Muscle of arm (tissue), 12 donors: ENCODE results near the gene TNS1. TPM values are rescaled to one million over a fixed set of nuclear protein-coding genes. Genes with fewer than 3 reads are reported as not detected.

ENCODE experiments used
- DNase-seq: peaks from one replicate; pipeline ENCODE4 v3.0.0-alpha.2; 2013
- polyA plus RNA-seq, 12 donors: library from polyadenylated mRNA; unstranded; fragments of 120-200 nt; gene quantifications; one replicate each; pipeline ENCODE4 v1.2.1, GENCODE V29; 2013; ENCODE audit not compliant: insufficient read length in 12 of 12

TNS1 gene
- polyA plus RNA-seq, 12 donors = 88.6 to 146 (median 122) TPM

DNA sequence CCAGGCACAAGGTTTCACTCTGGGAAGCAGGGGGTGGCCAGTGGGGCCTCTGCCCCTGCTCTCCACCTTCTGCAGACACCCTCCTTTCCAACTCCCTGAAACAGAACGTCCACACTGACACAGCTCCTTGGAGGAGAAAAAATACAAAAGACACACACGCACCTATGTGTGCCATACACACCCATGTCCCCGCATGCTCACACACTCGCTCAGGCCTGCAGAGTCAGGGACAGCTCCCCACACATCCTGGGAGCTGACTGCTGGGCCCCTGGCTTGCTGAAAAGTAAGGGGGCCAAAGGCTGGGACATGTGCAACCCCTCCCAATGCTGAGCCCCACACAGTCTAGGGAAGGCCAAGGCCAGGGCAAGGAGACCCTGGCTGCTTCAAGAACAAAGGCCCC lies 200.5 kb downstream of the TNS1 start:
- DNase-seq = no peak

DNA sequence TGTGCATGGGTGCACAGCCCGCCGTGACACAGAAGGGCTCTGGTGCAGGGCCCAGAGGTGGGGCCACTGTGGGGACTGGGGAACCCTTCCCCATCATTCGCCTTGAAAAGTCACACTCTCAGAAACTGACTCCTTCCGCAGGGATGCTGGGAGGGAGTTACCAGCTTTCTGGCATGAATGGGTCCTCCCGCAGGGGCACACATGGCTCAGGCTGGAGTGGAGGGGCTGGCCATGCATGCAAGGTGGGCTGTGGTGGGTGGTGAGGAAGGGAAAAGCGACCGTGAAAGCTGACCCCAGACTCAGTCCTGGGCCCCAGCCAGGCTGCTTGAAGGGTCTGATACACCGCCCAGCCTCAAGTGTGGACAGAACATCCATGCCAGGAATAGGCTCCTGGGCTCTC lies 201.1 kb downstream of the TNS1 start:
- DNase-seq = no peak

DNA sequence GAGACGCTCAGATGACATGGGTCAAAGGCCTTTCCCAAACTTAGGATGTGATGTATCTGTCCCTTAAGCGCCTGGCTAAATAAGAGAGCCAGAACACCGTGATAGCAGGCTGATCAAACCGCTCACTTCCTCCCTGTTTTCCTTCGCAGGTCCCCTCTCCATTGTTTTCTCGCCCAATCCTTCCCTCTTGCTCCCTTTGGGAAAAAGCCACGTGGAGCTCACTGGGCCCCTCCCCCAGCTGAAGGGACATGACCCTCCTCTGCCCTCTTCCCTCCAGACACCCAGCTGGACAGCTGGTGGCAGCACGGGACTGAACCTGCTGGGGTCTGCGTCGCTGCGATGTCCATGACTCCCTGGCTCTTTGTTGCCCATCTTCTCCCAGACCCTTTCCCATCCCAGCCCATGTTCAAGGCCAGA lies 201.7 kb downstream of the TNS1 start:
- no peak for DNase-seq

DNA sequence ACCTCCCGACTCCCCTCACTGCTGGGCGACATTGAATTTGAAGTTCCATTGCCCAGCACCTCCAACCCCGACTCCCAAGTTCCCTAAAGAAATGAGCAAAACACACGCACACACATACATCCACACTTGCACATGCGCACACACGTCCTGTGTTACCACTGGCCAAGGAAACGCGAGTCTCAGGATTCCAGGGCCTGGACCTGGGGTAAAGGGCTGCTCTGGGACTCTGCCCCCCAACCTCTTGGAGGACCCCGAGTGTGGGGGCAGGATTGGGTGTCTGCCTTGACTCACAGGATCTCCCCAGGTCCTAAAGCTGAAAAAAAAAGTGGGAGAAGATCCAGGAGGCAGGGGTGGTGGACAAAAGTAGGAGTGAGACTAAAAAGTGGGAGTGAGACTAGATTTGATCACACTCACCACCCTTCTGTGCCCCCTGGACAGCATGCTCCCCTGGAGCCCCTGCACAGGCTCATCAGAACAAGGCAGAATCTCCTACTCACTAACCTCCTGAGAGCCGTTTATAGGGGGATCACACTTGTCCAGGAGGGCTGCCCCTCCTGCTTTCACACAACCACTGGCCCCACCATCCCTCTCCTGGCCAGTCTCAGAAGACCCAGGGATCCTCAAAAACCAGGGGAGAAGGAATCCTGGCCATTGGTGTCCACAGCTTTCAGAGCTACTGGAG lies 202.2 kb downstream of the TNS1 start:
- DNase-seq = no peak

DNA sequence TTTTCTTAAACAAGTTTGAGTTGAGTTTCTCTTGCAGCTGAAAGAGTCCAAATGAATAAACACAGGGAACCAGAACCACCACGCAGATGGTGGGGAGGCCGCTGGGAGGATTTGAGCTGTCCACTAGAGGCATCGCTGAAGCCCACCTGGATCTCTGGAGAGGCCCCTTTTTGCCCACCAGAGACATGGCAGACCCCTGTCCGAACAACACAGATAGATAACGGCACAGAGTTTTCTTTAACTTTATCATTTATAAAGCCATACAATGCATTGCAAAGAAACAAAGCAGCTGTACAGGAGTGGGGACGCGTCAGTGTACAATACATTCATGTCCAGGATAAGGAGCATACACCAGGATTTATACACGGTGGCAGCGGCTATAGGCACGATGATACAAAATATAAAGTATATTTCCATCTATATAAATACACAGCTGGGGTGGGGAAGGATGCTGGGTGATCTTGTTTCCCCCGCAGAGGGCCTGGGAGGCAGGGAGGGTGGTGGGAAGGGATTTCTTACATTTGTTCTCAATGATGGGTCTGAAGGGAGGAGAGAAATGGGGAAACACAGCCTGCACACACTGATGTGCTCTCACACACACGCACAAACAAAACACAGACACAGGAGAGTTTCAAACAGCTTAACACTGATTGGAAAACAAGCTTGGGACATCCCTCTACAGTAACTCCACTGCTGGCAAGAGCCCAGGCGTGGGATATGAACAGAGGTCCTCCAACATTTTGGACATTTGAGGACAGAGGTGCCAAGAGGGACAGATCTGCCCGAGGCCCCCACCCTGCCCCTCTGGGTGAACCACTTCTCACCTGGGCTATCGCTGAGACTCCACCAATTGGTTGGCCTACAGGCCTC lies 203.0 kb downstream of the TNS1 start:
- DNase-seq = no peak

DNA sequence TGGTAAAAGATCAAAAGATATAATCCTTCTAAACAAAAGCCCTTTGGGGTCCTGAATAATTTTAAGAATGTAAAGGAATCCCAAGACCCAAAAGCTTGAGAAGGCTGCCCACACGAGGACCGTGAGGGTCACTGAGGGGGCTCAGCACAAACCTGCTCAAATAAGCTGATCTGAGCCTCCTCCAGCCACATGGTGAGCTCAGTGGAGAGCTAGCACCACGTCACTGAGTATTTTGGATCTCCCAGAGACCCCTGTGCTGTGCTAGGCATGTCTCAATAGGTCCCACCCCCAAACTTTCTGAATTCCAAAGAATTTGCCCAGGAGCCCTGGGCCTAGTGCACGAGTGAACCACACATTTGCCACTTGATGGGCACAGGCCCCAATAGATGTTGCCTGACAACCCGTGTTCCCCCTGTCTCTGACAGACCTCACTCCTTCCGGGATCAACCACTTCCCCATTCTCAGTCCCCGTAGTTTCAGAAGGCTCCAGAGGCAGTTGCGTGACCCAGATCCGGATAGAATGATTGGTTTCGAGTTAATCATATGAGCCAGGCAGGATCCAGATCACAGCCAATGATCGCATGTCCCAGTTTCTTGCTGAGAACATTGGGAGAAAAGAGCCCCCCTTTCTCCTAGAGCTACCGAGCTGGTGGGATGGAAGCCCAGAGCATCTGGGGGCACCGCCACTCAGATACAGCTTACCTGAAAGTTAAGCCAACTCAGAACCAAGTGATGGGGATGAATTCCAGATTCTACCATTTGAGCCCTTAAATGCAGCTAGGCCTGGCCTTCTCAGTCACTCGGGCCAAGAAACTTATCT lies 203.8 kb downstream of the TNS1 start:
- DNase-seq = no peak

DNA sequence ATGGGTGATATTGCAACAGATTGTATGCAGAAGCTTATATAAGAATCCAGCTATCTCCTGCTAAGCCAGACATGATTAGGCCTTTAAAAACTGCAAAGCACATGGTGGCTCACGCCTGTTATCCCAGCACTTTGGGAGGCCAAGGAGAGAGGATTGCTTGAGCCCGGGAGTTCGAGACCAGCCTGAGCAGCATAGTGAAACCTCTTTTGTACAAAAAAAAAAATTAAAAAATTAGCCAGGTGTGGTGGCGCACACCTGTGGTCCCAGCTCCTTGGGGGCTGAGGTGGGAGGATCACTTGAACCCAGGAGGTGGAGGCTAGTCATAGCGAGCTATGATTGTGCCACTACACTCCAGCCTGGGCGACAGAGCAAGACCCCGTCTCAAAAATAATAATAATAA lies 204.6 kb downstream of the TNS1 start:
- DNase-seq = no peak

DNA sequence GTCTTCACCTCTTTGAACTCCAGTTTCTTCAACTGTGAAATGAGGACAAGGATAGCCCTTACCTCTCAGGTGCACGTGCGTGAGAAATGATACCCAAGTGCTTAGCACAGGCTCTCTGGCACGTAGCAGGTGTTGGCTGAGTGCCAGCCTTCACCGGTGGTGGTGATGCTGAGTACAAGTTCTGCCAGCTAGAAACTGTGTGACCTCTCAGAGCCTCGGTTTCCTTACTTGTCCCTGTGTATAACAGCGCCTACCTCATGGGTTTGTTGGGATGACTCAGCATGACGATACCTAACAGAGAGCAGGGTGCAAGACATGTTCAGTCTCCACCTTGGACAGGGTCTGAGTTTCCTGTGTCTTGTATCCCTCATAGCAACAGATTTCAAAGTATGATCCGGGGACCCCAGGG lies 205.1 kb downstream of the TNS1 start:
- no peak for DNase-seq

DNA sequence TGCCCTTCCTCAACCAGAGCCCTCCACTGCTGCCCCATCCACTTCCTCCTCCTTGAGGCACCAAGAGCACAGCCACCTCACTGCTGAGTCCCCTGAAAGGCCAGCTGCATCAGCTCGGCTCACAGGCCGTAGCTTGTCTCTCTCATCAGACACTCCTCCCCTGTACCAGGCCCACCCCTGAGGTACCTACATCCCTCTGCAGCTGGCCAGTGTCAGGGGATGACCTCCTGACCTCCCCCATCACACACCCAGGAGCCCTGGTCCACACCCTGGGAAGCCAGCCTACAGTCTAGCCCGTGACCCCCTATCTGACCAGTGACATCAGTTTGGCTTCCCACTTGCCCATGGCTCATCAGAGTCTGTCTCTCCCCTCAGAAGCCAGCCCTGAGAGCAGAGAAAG lies 205.6 kb downstream of the TNS1 start:
- DNase-seq = no peak

DNA sequence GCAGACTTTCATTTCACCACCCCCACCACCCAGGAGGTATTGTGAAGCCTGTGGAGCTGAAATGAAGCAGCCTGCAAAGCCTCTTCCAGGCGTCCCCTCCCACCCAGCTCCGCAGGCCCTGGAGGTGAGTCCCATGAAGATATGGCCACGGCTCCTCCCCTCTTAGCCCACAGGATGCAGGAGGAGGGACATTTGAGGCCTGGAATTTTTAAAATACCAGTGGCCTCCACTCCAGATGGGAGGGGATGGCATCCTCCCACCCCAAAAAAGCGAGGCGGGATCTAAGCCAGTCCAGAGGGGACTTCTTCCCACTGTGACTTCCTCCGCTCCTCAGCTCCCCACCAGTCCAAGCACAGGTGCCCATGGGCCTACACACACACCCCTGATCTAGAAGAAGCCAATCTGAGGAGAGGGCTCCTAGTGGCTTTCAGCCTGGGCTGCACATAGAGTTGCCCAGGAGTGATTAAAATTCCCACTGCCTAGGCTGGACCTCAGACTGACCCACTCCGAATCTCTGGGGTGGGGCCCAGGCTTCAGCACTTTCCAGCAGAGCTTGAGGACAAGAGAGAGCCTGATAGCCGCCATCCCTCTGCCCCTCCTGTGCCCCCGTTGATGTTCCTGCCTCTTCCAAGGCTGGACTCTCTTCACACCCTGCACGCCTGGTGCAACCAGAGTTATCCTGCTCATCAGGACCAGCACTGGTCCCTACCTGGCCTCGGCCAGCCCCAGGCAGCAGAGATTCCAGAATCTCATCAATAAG lies 206.9 kb downstream of the TNS1 start:
- no peak for DNase-seq

DNA sequence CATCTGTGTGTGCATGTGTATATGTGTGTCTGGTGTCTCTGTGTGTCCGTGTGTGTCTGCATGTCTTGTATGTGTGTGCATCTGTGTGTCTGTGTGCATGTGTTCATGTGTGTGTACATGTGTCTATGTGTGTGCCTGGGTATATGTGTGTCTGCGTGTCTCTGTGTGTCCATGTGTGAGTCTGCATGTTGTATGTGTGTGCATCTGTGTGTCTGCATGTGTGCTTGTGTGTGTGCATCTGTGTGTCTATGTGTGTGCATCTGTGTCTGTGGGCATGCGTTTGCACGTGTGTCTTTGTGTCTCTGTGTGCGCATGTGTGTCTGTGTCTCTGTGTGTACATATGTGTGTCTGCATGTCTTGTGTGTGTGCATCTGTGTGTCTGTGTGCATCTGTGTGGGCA lies 207.7 kb downstream of the TNS1 start:
- no peak for DNase-seq

DNA sequence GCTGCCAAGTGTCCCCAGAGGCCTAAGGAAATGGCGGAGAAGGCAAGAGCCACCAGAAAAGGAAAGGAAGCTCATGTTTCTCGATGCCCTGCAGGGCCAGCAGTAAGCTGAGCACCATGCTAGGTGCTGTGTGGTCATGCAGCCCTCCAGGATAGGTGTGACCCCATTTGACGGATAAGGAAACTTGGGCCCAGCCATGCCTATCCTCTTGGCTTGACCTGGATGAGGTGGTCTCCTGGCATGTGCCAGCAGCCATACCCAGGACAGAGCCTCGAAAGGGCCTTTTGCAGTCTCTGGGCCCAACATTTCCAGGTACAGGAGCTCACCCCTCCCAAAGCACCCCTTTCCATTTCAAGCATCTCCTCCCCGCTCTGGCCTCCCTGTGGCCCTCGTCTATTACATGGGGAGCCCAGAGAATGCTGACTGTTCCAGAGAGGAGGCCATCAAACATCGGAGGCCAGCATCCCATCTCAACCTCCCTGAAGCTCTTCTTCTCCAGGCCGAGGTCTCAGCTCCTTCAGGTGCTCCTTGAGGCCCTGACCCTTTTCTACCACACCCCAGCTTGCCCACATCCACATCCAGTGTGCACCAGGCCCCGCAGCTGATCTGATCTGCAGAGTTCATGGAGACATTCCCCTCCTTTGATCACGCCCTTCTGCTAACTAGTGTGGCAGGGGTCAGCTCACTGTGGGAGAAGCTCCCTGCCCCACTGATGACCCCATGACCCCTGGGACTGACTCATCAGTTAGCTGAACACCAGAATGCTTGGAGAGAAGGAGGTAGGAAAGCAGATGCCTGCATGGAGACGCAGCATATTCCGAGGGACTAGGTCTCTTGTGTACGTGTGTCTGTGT lies 208.4 kb downstream of the TNS1 start:
- no peak for DNase-seq

DNA sequence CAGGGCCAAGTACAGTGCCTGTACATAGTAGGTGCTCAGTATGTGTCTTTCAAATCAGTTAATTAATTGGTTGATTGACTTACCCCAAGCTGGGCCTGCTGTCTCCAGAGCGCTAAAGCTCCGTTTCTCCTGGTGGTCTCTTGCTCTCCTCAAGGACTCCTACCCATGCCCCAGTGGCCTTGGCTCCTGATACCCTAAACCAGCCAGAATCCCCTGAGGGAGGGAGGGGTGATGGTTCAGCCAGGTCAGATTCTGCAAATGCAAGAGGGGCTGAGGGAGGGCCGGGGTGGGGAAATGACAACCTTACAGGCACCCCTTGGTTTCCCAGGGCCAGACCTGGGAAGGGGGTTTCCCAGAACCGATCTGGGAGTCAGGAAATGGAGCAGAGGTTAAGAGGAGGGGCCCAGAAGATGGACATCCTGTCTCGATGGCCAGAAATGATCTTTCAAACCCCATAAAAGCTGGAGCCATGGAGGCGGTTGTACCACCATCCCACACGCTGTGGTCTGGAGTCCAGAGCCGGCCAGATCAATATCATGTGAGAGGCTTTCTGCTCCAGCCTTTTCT lies 209.1 kb downstream of the TNS1 start:
- DNase-seq = no peak

DNA sequence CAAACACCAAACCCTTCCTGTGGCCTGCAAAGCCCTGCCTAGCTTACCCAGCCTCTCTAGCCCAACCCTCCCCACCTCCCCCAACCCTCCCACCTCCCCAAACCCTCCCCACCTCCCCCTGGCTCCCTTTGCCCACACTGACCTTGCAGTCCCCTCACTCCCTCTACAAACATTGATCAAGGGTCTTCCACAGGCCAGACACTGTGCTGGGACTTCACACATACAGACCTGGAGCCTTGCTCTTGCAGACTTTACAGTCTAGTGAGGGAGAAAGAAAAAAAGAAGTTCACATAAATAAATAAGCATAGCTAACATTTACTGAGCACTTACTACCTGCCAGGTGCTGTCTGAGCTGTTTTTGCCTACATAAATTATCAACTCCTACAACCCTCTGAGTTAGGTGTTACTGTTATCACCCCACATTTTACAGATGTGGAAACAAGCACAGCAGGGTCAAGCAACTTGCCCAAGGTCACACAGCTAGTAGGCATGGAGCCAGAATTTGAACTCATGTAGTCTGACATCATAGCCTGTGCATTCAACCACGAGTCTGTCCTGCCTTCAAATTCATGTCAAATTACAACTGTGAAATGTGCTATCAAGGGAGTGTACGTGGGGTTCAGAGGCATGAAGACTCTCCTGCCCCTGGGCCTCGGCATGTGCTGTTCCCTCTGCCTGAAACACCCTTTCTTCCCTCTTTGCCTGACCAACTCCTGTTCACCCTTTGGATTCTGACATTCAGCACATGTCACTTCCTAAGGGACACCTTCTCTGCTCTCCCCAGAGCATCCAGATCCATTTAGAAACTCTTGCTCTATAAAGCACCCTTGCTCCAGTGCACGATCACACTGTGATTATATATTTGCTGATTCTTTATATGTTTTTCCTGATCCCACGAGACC lies 209.9 kb downstream of the TNS1 start:
- DNase-seq = no peak

DNA sequence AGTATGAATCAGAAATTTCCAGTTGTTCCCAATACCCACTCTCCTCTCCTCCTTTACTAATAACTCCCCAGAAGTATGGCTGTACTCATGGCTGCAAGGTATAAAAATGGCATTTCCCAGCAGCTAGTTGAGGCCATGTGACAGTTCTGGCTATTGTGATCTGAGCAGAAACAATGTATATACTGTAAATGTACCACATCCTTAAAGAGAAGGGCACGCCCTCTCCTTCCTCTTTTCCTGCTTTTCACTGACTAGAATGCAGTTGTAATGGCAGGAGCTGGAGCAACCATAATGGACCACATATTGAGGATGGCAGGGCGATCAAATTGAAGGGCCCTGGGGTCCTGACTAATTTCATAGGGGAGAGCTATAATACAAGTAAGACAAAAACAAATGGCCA lies 211.2 kb downstream of the TNS1 start:
- DNase-seq = no peak

DNA sequence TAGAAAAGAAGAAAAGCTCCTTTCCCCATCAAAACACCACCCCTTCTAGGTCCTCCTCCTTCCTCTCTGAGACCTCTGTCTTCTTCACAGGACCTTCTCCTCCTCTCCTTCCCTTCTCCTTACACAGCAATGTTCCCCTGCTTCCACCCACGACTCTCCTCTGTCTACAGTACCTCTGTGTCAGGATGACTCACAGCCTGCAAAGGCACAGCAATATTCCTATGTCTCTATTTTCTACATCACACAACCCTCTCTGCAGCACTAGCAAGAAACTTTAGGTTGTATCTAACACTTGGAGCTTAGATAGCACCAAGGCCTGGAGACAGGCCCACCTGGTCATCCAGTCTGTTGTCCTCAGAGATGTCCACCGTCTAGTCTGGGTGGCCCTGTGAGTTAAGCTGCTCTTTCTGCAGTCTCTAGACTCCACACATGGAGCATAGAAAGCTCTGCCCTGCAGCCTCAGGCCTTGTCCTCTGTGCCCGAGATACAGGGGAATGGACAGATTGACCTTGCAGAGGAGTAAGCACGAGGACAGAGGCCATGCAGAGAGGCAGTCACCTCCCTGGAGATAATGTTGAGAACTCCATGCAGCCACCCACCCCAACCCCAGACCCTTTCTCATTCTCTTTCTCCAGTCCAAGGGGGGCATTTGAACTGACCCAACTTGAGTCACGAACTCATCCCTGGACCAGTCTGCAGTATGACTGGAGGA lies 212.0 kb downstream of the TNS1 start:
- no peak for DNase-seq

DNA sequence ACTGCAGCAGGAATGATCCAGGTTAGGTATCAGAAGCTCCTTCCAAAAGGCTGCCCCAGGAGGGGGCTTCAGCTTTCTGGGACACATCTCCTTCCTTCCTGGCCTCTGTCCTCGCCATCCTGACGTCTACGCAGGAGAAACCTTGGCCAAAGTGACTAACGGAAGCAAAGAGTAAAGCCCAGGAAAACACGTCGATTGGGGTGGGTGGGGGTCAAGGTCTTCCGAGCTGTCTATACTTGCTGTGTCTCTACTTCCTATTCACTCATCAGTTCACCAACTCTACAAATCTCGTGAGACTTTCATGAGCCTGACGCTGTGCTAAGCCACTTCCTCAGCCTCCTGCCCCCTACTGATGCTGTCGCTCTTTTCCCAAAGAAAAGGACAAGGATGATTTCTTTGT lies 212.6 kb downstream of the TNS1 start:
- DNase-seq = no peak

DNA sequence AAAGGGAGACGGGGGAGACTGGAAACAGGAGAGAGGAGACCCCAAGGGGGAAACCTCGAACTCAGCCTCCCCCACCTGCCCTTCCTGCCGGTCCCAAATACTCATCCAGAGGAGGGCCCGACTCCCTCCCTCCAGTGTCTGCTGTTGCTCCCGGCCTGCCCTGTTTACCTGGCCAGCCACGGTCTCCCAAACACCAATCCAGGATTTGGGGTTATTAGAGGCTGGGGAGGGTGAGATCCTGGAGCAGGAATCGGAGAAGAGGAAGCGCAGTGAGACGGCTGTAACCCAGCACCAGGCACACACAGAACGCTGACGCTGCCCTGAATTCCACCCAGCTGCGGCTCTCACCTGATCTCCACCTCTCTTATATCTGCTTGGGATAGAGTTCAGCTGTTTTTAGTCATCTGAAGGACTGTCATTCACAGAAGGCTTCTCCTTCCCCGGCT lies 213.0 kb downstream of the TNS1 start:
- DNase-seq = no peak
